ENCODE results near the gene FAM13A.

FAM13A gene

DNA sequence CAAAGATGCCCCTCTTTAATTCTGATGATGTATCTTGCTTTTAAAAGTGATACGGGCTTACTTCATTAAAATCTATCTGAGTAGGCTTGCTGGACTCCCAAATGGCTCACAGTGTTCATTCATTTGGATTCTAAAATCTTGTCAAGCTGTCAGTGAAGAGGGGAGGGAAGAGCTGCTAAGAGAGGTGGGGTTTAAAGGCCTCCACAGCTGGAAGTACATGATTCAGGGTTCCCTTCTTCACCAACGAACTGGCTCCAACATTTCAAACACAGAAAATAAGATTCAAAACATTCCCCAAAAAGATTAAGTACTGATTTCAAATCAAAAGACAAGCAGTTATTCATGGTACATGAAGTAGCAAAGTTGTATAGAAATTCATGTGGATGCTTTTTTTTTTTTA is 226.4 kb downstream of the FAM13A start:
- no peak for DNase-seq

DNA sequence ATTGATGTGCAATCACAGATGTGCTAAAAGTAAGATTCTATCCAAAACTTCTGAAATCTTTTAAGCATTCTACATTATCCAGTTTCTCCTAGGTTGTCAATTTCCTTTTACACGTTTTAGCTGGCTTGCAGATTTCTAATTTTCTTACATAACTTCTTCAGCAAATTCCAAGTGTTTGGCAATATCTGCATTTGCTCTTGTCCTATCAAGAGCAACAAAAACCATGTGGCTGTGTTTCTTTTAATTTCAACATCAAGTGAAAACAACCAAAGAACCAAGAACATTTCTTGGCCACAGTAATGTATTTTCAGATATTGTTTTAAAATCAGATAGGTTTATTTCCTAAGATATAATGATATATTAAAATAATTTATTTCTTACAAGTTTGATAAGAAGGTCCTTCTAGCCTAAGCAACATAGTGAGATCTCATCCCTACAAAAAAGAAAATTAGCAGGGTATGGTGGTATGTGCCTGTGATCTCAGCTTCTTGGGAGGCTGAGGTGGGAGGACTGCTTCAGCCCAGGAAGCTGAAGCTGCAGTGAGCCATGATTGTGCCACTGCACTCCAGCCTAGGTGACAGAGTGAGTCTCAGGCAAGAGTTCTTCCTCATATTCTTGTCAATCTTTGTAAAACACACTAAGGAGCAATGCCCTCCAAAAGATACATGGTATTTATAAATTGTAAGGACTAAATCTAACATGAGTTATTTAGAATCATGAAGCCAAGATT is 228.0 kb downstream of the FAM13A start:
- no peak for DNase-seq

DNA sequence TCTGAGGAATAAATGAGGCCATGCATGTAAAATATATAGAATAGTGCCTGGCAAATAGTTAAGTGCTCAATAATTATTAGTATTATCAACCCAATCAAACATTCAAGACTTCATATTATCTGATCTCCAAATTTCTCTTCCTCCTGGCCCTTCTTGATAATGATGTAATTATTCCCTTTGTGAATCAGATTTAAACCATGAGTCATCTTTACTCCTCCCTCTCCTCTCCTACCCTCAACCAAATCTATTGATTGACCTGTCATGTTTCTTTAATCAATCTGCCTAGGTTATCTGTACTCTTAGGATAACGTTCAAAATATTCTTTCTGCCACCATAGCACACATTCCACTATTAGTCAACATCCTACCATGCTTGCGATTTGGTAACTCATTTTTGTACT is 229.5 kb downstream of the FAM13A start:
- DNase-seq, result no peak

DNA sequence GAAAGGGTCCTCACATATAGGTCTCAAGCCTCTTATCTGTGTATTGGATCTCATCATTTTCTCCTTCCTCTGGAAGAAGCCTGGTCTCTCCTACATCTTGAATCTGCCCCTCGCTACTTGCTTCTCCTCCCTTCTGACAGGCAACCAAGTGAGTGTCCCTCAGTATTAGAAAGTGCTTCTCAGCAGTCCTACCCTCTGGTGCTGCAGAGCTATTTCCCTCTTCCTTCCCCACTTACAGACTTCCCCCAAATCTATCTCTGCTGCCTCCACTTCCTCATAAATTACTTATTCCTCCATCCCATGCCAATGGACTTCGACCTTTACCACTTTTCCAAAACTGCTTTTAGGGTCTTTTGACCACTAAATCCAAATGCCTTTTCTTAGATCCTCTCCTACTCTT is 230.2 kb downstream of the FAM13A start:
- no peak for DNase-seq

DNA sequence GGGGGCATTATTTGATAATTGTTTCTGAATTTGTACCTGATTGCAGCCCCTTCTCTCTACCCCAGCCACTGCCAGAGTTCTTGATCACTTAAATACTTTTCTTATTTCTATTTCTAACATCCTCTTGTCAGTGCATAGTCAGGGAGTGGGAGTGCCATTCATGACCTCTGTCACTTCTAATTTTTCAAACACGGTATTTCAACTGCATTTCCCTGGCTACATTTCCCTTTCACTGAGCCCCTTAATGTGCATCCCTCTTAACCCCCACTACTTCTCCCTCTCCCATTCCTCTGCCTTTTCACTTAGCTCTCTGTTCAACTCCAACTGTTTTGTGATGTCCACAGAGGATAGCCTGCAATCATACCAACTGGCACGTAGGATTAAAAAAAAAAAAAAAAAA is 231.1 kb downstream of the FAM13A start:
- DNase-seq, result no peak

DNA sequence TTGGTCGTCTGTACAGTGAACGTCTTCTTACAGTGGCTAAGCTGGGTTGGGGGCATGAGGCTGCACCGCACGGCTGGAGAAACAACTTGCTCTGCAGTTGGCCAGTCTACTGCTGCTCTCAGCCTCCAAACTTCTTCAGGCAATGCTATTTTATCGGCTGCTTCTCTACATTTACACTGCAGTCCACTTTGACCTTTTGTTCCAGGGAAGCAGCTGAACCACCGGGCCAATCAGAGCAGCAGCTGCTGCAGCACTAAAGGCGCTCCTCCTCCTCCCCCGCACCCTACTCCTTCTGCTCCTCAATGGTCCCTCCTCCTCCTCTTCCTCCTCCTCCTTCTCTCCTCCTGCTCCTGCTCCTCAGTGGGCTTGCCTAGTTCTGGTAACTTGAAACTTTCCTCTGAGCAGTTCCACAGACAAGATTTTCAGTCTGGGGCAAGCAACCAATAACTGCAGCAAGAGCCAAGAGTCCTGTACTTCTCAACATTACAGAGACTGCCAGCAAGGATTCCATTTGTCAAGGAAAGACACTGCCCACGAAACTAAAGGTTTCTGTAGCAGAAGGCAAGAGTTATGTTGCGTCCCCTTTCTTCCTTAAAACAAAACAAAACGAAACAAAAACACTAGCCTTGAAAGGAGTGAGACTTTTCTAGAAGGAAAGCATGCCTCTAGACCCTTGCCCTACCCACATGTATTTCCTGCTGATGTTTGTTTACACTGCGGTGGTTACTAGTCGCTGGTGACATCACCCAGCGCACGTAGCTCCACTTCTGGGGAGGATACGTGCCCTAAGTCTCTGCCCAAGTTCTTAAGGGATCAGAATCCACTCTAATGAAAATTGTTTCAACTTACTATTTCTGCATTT is 233.7 kb downstream of the FAM13A start:
- peak; percentile 13 to 91 (median 65) for DNase-seq

DNA sequence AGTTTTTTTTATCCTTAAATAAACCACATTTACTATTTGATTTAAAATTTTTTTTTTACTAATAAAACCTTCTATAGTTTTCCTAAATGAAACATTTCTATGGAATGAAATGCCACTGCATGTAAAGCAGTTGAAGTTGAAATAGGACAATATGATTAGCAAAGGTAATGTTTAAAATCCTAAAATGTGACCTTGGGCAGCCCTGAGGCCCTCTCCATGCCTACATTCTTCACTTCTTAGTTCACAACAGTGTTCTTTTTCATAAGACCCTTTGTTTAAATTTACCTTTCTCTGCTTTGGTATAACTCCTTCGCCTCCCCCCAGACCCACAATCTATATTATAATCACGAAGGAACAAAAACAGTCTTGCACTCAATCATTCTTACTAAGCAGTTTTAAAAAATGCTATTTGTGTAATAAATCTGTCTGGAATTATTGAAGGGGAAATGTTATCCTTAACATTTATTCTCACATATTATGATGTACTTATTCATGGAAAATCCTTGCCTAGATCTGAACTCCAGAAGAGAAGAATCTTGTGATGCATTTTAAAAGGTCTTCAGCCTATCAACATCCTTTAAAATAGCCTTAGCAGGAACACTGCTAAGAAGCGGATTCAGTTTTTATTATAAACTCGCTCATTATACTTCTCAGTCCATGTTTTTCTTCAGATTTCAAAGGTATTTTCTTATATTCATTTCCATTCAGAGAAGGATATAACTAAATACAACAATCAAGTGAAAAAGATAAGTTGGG is 234.8 kb downstream of the FAM13A start:
- DNase-seq, result no peak

DNA sequence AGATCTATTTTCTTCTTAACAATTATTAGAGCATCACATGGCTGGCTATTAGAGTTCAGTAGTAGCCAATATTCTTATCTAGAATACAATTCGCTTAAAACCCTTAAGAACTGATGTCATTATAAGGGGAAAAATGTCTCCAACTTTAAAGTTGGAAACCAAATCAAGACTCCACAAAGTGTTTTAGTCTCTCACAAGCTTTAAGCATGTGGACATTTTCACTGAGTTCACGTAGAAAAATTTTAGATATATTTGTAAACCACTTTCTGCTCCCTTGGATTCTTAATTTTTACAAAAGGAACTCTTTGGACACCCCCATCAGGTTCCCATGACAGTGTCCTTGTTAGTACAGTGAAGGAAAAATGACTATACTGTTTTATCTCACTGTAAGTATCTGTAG is 235.5 kb downstream of the FAM13A start:
- DNase-seq, result no peak

DNA sequence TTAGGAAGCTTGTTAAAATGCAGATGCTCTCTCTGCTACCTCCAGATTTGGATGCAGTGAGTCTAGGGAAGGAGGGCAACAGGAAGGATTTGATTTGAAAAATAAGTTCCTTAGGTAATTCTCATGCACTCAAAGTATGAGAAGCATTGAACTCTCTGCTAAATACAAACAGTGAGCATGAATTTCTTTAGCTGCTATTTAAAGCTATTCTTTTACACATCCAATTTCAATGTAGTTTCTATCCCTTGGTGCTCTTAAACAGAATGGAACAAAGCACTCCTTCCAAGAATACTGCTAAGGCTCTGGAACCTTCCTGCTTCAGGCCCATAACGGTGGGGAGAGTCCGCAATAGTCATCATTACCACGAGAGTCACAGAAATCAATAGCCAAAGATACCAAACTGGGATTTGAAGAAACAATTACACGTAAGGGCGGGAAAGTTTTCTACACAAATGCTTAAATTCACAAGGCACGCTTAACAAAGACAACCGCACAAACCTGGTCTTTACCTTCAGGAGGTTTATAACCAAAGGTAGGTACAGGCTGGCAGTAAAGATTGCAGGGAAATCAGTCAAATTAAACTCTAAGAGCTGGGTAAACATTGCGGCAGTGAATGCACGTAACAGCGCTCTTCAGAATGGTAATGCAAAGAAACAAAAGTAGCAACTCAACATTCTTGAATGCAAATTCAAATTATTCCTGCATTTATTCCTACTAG is 236.1 kb downstream of the FAM13A start:
- no peak for DNase-seq

DNA sequence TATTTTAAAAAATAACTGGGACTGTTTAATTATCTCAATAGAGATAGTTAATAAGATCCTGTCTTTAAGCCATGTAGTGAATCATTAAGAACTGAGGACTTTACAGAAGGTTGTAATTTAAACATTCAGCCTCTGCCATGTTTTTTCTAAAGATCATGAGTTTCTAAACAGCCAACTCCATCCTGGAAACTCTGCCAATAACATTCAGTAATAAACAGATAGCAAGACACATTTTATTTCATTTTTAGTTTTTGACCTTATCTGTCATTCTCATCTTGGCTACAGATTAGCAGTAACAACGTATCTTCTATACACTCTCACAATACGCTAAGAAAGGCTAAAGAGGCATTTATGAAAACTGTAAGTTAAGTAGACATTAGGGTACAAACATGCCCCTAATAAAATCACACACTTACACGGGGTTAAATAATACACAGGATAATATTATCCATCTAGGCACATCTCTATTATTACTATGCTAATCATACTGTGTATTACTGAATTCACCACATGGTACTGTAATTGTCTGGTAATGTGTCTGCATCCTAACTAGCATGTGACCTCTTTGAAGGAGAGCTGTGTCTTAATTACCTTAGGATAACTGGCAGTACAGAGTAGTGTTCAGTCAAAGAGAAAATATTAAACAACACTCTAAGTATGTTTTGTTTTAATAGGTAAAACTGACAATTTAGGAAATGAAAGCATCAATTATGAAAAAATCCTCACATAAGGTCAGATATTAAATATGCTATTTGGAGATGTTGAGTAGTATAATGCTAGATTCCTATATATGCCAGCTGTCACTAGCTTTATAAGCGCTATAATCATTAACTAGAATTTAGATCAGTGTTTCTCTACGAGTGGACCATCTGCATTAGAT is 236.9 kb downstream of the FAM13A start:
- DNase-seq, result no peak

DNA sequence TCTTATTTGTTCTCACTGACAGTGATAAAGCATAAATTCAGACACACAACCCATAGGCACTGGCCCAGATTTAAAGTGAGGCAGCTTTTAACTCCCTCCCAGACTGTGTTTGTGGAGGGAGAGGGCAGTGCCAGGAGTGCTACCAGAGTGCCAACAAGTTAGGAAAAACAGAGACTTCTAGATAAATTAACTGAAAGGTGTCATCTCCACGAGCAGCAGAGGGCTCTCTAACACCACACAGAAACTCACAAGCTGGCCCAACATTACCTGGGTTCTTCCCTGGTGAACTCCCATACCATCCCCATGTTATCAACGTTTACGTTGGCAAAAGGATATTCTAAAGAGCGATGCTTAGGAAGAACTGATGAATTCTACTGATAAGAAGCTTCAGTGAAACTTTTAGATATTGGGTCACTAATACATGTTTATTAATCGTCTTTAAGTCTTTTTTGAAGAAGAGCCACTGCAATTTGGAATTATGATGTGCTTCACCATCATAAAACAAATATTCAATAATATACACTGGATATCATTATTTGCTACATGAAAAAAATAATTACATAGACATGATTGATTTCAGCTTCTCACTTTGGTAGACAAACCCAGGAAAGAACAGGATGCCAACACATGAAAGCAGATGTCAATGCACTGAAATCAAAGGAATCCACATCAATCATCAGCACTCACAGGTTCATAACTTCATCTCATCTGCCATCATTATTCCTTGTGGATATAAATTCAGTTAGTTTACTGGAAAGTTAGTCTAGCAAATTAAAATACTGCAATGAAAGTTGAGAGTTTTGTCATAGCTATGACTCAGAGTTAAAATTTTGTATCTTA is 238.1 kb downstream of the FAM13A start:
- peak in 4 of 5 experiments; percentile 12 to 42 (median 24) for DNase-seq

DNA sequence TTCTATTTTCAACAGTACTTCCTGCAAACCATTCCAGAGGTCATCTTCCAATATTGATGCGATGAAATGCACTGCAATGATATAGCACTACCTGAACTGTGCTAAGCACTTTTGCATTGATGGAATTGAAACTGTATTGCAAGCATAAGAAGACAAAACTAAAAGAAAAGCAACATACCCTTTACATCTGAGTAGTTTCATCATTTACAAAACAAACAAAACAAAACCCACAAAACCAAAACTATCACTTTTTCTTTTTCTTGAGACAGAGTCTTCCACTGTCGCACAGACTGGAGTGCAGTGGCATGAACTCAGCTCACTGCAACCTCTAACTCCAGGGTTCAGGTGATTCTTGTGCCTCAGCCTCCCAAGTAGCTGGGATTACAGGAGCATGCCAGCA is 239.2 kb downstream of the FAM13A start:
- no peak for DNase-seq

DNA sequence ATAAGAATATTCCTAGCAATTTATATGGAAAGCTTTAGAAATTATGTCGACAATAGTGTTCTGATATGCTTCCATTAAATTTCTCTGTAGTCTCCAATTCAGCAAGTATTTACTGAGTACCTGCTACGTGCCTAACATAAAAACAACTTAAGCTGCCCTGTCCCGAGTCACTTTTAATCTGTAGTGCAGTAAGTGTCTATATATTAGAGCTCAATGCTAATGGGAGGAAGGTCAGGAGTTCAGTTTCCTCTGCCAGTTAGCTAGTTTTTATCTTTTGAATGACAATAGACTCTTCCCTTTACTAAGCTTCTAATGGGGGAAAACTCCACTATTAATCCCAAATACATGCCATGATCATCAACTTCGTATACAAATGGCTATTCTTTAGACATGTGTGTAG is 240.6 kb downstream of the FAM13A start:
- no peak for DNase-seq

DNA sequence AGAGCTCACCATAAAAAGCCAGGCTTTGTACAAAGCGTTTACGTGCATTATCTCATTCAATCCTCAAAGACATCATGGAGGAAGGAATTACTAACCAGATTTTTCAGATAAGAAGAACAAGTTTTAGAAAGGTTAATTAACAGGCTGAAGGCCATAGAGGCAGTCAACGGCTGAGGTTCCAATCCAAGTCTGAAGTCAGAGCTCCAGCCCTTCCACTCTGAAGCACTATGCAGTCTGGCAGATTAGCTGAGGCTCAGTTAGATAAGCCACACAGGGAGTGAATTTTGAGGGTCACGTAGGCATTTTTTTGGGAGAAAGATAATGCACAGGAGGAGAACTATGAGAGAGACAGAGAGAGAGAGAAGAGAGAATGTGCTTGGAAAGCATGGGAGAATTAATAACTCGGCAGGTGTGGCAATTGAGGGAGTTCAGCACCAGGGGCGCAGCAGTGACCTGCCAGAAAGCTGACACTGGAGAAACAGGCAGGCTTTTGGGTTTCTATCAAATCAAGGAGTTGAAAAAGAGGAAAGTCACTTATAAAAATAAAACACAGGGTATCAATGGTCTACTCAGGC is 242.9 kb downstream of the FAM13A start:
- DNase-seq, result no peak

DNA sequence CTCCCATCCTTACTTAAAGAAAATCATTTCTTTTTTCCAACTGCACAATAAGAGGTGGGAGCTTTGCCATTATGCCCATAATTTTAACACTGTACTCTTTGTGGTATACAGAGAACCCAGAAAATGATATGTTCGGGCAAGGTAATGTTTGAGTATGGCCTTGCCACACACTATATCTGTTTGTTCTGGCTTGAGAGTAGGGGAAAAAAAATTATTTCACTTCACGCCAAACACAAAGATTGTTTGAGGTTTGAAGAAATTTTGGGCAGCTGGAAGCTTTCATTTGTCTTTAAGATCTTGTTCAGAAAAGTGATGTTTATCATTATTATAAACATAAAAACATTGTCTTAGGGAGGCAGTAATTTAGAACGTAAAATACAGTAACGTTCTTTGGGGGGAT is 244.0 kb downstream of the FAM13A start:
- no peak for DNase-seq

DNA sequence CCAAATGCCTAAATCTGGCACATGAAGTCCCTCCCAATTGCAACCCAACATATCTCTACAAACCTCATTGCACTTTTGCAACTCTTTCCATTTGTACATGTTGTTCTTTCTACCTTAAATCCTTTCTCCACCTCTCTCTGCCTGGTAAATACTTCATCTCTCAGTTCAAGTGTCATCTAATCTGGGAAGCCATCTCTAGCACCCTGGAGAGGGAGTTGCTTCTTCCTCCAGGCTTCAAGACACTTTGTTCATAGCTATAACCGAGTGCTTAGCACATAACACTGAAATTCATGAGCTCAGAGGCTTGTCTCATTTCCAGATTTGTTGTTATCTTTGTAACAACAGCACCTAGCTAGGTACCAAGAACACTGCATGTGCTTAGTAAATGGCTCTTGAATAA is 244.6 kb downstream of the FAM13A start:
- DNase-seq, result no peak

DNA sequence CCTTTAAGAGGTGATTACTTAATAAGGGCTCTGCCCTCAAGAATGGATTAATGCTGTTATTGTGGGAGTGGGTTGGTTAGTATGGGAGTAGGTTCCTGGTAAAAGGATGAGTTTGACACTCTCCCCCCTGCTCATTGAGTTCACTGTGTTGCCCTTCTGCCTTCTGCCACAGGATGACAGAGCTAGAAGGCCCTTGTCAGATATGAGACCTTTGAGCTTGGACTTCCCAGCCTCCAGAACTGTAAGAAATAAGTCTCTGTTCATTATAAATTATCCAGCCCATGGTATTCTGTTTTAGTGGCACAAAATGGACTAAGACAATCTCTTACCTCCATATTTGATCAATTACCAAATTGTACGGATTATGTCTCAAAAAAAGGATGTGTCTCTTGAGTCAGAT is 245.1 kb downstream of the FAM13A start:
- no peak for DNase-seq

DNA sequence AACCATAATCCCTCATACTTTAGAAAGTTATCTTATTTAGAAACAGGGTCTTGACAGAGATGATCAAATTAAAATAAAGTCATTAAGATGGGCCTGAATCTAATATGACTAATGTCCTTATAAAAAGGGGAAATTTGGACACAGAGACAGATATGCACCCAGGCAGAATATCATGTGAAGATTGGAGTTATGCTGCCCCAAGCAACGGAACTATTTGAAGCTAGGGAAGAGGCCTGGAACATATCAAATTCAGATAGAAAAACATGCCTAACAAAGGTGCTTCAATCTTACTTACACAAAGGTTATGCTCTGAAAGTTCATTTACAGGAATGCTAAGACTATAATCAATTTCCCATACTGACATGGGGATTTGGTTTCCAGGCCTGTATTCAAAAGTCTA is 246.7 kb downstream of the FAM13A start:
- DNase-seq, result no peak

DNA sequence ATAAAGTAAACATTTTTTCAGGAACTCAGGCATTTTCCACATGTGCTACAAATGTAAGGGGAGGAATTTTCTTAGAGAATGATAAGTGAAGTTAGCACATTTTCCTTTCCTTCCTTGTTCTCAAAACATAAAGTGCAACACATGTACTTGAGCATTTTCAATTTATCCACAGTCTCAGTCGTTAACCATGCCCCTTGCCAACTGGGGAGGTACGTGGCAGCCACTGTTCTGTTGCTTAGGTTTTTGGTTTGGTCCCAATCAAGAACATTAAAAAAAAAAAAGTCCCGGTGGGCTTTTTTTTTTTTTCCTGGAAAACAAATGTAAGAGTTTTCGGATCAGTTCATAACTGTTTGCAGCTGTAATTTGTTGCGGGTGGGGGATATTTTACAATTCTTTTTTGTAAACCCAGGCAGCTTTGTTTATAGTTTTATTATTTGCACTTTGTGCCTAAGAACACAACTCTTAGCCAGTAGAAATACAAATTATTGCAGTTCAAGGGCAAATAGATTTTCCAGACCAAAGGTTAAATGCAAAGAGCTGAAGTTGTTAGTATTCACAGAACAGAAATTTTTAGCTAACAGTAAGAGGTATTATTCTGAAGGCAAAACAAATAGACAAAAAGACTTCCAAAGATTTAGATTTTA is 247.3 kb downstream of the FAM13A start:
- no peak for DNase-seq

DNA sequence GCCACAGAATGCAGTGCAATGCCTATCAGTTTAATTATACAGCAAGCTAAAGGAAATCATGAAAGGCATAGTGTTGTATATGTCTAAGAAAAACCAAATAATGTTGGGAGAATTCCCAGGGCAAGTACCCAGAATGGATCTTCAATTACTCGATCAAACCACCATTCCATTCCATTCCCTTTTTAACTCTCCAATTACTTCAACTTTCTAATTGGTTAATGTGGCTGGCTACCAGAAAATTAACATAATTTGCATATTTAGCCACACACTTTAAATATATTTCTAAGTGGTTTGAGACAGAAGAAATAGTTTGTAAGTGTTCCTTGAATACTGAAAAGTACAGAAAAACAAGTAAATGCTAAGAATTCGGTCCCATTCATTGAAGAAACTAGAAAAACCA is 247.9 kb downstream of the FAM13A start:
- DNase-seq, result no peak

All from T-helper 2 cell (primary cell).